GM12873 (cell line): ENCODE results near the gene STAT3.

ENCODE experiments used
- TF ChIP-seq, protein P1 (sequence below): IDR thresholded peaks from 2 replicates; pipeline ENCODE4 v1.5.1; 2012; ENCODE audit warnings: low read depth, mild to moderate bottlenecking, moderate library complexity, low read length, control low read depth; ENCODE audit not compliant: insufficient read depth; ENCODE audit errors: missing control alignments

STAT3 gene

DNA sequence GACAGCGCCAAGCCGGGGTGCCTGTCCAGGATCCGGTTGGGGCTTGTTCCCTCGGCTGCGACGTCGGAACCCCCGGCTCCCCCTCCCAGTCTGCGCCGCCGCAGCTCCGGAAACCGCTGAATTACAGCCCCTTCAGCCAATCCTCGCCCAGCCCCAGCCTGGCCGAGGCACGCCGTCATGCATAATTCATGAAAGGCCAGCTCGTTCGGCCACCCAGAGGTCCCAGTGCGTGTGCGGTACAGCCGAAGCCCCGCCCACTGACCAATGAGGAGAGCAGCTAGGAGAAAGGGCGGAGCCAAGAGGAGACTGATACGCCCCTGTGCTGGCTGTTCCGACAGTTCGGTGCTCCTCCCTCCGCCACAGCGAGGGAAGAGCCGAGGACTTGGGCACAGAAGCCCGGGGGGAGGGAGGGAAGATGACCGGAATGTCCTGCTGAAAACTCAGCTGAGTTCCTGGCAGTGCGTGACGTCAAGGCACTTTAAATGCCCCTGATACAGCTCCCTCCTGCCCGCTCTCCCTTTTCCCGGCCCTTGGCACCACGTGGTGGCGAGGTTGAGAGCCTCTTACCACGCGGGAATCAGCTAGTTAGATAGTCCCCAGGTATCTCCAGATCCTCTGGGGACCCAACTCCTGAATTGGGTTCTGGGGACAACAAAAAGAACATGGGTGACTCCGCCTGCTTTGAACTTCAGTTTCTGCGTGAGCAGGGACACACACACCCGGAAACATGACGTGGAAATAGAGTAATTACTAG, at the start of gene STAT3:
Gene STAT3 (minus strand): TSS at position 62 of the 754 bp plus-strand sequence. CDS start 39,926 bp downstream, outside the sequence.
- TF ChIP-seq, protein P1, sequence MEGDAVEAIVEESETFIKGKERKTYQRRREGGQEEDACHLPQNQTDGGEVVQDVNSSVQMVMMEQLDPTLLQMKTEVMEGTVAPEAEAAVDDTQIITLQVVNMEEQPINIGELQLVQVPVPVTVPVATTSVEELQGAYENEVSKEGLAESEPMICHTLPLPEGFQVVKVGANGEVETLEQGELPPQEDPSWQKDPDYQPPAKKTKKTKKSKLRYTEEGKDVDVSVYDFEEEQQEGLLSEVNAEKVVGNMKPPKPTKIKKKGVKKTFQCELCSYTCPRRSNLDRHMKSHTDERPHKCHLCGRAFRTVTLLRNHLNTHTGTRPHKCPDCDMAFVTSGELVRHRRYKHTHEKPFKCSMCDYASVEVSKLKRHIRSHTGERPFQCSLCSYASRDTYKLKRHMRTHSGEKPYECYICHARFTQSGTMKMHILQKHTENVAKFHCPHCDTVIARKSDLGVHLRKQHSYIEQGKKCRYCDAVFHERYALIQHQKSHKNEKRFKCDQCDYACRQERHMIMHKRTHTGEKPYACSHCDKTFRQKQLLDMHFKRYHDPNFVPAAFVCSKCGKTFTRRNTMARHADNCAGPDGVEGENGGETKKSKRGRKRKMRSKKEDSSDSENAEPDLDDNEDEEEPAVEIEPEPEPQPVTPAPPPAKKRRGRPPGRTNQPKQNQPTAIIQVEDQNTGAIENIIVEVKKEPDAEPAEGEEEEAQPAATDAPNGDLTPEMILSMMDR, result no peak

DNA sequence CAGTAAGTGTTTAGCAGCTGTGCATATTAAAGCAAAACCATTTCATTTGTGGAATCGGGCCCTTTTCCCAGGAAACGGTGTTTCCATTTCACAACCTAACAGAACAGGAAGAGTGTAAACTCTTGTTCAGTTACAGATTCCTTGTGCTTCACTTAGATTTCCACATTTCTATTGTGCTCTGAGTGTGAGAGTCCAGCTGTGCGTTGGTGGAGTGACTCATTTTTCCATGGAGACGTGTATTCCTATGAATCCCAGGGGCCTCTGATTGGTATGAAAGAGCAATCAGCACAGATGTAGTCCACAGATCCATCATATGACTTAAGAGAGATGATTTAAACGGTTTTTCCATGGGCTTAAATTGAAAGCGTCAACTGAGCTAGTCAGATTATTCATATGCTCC, 48.1 kb upstream of the STAT3 start:
- TF ChIP-seq, protein P1, result no peak

DNA sequence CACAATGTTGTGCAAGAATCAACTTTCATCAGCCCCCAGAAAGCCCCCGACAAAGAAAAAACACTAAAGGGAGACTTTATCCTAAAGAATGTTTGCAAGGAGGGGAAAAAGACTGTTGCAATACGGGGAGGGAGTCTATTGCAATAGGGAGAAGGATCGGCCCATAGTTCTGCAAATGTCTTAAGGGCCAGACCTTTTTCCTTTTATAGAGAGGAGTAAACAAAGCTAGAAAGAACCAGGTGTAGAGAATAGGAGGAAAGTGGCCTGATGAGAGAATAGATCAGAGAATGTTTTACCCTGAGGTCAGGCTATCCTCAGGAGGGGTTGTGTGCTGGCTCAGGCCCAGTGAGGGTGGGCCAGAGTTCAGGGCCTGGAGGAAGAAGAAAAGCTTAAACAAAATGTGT, 43.5 kb upstream of the STAT3 start:
- TF ChIP-seq, protein P1, result no peak

DNA sequence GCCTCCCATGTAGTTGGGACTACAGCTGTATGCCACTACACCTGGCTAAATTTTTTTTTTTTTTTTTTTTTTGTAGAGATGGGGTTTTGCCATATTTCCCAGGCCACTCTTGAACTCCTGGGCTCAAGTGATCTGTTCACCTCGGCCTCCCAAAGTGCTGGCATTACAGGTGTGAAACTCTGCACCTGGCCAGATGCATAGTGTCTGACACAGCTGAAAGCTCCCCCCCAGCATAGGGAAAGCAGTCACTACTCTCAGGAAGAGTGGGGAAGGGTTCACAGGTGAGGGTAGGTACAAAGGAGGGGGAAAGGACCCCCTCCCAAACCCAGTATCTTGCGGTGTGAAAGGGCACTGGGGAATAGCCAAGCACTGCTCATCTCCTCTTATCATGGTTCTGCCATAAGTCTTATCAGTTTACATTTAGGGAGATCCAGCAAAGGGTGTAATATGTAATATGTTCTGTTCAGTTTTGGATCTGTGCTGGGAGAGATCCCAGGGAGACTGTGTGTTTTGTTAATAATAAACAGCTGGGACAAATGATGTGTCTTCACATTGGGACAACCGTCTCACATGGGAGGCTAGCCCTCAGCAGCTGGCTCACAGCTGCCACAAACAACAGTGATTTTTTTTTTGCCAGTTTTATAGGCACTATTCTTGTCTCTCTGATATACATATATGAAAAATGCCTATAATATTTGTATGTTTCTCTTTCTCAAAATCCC, 41.6 kb upstream of the STAT3 start:
- TF ChIP-seq, protein P1, result no peak

DNA sequence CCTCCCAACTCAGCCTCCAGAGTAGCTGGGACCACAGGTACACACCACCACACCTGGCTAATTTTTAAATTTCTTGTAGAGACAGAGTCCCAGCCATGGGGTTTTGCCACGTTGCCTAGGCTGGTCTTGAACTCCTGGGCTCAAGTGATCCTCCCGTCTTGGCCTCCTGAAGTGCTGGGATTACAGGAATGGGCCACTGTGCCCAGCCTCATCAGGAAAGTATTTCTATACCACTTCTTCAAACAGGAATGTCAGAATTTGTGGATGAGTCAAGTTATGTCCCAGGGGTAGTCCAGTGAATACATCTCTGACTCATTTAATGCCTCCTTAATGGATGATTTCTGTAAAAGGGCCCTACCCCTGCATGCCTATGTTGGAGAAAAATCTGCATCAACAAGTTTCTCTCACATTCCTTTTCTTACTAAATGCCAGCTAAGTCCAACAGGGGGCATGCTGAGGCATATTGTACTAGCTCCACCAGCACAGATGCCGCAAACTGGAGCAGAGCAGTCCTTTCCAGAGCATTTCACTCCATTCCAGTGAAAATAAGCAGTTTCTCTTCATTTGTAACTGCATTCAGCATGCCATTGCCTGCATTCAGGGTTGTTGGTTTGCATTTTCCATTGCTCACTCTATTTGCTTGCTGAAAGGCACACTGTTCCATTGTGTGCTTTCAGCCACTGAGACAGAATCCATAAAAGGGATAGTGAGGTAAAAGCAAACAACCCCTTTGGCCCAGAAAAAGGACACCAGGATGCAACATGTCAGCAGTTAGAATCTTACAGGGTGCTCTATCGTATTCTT, 40.1 kb upstream of the STAT3 start:
- TF ChIP-seq, protein P1, result peak; percentile 81

DNA sequence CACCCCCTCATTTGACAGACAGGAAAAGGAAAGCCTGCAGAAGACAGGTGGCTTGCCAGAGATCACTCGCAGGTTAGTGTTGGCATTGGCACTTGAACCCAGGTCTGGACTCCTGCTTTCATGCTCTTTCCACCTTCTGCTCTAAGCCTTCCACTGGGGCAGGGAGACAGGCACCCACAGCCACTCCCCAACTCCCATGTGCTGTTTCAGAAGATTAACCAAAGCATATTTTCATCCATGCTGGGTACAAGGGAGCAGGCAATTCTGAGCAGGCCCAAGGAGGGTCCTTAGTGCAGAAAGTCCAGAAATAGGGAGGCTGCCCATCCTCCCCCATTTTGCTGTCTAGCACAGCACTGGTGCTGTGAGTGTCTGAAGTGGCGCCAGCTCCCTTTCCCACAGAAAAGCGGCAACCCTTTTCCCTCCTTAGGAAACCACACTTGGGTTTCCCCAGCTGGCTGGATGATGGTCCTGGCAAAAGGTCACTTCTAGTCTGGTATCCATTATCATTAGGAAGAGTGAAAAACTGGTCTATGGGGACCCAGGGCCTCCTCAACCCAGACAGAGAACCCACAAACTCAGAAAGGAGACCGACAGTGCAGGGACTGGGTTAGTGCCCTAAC, 36.9 kb upstream of the STAT3 start:
- TF ChIP-seq, protein P1, result no peak

DNA sequence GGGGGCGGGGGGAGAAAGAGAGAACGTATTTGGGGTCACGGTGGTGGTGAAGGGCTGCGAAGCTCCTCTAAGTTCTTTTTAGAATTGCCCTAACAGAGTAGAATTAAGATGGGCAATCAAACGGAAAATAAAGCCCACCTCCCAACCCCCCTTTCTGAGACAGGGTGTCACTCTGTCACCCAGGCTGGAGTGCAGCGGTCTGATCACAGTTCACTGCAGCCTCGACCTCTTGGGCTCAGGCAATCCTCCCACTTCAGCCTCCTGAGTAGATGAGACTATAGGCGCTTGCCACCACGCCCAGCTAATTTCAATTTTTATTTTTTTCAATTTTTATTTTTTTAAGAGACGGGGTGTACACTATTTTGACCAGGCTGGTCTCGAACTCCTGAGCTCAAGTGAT, 35.5 kb upstream of the STAT3 start:
- TF ChIP-seq, protein P1, result no peak
